Kasumi-1 (cell line): ENCODE measurements around the gene NARS2.
A peak's percentile ranks its signal among the peaks of the same experiment; 100 is the strongest.

Experiments
- DNase-seq, 2 experiments: peaks; one replicate each; lab custom pipeline; 2025; lab: John Stamatoyannopoulos, UW

NARS2 gene

GRCh38 chr11:78432956-78433355 lies 141.7 kb downstream of the NARS2 start:
- DNase-seq: no peak

DNA sequence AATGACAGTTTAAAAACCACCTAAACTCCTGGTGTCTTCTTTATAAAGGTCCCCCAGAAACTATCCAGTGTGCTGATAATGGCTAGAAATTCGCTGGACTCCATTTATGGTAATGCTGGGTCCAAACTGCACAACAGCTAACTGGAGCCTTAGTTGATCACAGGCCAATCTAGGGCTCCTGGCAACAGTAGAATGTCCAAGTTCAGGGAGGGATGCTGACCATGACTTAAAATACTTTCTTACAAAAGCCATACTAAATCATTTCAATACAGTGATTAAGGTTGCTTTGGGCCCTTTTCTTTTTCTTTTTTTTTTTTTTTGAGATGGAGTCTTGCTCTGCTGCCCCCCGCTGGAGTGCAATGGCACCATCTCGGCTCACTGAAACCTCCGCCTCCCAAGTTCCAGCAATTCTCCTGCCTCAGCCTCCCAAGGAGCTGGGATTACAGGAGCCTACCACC lies 142.6 kb downstream of the NARS2 start:
- peak; percentile 8 to 41 for DNase-seq

GRCh38 chr11:78429660-78430059 lies 145.0 kb downstream of the NARS2 start:
- no peak for DNase-seq

GRCh38 chr11:78429209-78429608 lies 145.5 kb downstream of the NARS2 start:
- no peak for DNase-seq

DNA sequence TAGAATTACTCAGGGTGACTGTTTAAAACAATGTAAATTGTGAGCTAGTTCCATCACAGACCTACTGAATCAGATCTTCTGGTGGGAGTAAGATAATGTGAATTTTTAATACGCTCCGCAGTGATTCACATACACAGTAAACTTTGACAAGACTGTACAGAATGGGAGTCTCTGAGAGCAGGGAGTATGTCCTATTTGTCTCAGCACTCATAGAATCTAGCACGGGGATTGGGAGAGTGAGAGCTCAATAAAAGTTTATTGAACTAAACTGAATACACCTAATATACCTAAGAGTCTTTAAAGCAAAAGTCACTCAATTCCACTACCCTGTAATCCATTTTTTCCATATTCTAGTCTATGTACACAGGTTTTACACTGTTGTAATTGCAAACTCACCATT lies 145.9 kb downstream of the NARS2 start:
- no peak for DNase-seq

DNA sequence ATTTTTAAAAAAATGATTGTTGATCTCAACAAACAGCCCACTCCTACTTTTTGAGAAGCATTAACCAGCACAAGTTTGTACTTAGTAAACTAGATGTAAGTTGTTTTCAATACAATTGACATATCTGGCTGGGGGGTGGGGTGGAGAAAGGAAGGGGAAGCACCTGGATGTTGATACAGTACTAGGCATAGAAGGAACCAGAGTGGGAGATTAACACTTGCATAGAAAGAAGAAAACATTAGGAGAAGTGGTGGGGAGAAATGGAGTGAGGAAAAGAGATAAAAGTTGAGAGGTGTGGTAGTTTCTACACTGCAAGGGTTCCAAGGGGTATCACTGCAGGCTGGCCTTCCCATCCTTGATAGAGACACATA lies 146.4 kb downstream of the NARS2 start:
- DNase-seq: no peak

DNA sequence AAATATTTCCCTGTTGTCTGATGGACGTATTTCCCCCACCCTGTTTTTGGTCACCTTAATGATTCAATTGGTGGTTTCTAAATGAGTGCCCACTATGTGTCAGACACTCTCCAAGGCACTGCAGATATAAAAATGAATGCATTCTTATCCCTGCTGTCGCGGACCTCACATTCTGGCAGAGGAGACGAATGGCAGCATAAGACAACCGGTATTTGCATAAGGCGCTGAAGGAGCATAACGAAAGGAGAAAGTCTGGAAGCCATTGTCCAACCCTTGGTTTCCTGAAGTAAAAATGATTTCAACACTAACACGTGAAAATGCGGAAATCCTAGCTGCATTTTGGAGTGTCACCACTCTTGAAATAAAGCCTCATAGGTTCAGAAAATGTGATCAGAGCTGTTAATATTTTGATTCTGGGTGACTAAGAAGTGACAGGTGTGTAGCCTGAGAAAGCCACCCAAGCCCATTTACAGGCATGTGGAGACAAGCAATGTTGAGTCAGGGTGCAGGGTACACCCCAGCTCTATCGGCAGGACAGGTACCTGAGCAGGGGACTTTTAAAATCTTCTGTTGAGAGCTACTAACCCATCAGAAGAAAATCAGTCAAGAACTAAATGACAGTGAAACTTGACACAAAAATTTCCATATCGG lies 146.9 kb downstream of the NARS2 start:
- DNase-seq: no peak

DNA sequence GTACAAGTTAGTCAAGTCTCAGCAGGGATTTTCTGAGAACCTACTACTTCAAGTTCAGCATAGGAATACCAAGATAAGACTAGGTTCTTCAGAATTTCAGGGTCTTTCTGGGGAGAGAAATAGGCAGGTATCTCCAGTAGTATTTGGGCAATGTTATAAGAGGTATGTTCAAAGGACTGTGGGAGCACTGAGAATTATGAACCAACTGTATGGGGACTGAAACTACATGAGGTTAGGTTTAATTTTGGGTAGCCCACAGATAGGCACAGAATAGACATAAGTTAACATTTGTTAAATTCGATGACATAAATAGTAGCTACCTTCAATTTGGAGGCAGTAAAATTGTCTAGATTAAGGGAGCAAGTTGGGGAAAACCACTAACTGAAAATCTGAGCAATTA lies 147.8 kb downstream of the NARS2 start:
- no peak for DNase-seq

GRCh38 chr11:78425399-78426070 lies 149.1 kb downstream of the NARS2 start:
- no peak for DNase-seq

GRCh38 chr11:78424334-78425270 lies 150.1 kb downstream of the NARS2 start:
- DNase-seq: peak; percentile 78 to 82

DNA sequence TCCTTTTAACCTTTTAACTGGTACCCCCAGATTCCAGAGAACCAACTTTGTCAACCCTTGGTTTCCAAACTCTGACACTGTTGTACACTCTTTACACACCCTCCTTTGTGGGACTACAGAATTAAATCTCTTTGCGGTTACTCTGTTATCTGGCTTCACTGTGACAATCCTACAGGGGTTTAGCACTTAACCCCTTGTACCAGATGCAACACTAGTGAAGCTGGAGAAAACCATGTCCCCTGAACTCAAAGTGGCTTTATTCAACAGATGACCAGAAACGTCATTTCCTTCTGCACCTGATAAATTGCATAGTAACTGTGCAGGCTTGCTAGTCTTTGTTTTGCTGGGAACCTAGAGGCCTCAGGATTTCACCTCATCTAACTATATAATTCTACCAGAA lies 151.4 kb downstream of the NARS2 start:
- DNase-seq: no peak

DNA sequence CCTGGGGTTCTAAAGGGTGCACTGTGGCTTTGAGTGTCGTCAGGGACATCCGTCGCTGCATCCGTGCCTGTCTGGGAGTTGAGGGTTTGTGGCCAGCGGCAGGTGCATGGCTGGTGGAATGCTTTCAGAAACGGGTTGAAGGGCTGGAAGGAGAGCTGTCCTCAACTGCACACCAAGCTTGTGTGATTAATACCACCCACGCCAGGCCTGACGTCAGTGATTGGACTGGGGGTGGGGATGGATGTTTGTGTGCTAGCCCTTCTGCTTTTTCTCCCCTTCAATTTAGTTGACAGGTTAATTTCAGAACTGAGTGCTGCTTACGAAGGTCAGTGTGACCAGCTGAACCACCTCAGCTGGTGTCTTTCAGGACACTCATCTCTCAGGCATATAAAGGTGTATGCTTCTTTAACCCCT lies 153.9 kb downstream of the NARS2 start:
- DNase-seq: no peak

- peak; percentile 48 to 57 for DNase-seq
Observed at GRCh38 chr11:78420255-78420764, 154.4 kb downstream of the NARS2 start.

GRCh38 chr11:78419327-78419726 lies 155.3 kb downstream of the NARS2 start:
- DNase-seq: no peak

DNA sequence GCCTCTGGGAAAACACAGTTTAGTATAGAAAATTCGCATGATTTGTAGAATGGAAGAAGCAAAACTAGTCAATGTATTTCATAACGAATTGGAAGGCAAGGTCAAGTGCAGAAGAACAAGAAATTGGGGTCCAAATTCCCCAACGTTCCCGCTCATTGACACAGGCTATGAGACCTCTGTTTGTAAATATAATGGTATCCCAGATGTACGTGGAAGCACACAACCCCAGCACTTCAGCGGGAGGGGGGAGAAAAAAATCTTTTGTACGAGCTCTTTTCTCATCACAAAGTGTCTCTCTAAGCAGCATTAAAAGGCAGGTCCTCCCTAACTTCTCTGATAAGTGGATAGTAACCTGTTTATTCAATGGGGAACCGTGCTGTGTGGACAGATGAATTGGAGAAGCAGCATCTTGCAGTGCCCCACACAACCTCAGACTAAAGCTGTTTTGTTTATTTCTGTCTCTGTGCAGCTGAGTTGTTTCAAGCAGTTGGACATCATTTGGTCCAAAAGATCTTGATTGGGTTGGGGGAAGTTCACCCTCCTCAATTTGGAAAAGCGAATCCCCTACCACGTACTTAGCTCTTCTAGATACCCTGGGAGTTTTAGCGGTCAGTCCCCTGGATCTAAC lies 156.0 kb downstream of the NARS2 start:
- DNase-seq: no peak

- peak; percentile 69 to 79 for DNase-seq
Observed at GRCh38 chr11:78417888-78418583, 156.6 kb downstream of the NARS2 start.

- DNase-seq: no peak
Observed at GRCh38 chr11:78417175-78417887, 157.3 kb downstream of the NARS2 start, which contains the start of gene GAB2. GAB2 (minus strand) TSS chr11:78417820; CDS start chr11:78417720, 100 bp downstream.

DNA sequence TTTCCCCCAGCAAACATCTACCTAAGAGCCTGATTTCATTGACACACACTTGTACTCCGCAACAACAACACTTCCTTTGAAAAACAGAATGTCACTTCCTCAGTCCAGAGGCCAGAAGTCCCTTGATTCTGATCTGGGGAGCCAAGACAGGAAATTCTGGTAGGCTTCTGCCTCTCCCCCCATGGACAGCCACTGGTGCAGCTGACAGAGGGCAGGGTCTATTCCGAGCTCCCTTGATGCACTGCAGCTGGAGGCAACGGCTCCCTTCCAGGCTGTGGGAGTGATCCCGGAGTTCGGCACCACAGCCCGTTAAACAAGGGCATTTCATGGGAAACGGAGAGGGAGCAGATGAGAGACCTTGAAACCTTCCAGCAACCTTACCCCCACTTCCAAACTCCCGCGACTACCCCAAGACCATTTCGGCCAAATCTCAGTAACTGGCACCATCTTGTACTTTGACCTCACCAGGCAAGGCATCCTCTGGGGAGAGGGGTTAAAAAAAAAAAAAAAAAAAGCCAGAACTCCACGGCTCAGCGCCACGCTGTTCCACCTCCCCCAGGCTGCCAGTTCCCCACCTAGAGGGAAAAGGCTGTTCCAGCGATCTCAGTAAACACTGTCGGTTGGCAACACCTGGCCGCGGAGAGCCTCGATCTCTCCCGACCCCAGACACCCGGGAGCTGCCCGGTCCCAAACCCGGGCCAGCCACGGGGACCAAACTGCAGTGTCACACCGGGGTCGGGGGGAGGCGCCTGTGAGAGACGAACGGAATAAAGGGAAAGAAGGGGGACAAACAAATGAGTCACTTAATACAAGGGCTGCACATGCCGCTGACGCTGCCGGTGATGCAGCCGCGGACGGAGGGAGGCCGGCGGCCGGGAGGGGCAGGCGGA lies 158.1 kb downstream of the NARS2 start:
- DNase-seq: peak; percentile 83 to 85

DNA sequence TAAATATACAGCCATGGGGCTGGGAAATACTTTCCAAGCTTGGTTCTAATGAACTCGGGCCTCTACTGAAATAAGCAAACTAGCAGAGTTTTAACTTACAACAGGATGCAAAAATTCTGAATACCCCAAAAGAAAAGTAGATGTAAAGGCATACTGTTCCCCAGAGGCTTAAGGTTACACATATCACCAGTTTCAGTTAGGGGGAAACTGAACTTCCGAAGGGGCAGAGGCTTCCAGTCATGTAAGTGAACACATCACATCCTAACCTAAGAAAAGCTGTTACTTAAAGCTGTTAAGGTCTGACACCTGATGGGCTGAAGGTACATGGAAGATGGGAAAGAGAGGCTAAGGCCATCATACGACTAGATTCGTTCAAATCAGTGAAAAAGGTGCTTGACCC lies 159.3 kb downstream of the NARS2 start:
- DNase-seq: no peak
